Nucleus accumbens (tissue), 56 donors: ENCODE results near the gene TEX22.
A peak's percentile ranks its signal among the peaks of the same experiment; 100 is the strongest.

Experiments
- DNase-seq, 56 donors: peaks; one replicate each; lab custom pipeline; 2025; lab: John Stamatoyannopoulos, UW

The TEX22 gene

GRCh38 chr14:105397350-105397931 lies 897 bp upstream of the TEX22 start:
- no peak for DNase-seq

GRCh38 chr14:105398726-105399465 lies 558 bp downstream of the TEX22 start:
- no peak for DNase-seq

DNA sequence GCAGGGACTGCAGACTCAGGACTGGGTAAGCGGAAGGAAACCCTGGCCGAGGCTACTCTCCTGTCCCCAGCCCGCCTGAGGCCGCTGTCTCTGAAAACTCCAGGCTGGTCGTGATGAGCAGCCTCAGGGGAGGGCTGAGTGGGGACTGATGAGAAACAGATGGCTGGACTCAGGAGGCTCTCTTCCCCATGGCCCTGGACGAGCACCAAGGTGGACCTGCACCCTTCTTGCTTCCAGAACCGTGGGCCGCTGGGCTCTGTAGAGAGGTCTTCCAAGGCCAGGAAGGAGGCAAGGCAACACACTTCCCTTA lies 1.1 kb downstream of the TEX22 start:
- DNase-seq, result no peak

GRCh38 chr14:105400016-105400415 lies 1.7 kb downstream of the TEX22 start:
- no peak for DNase-seq

DNA sequence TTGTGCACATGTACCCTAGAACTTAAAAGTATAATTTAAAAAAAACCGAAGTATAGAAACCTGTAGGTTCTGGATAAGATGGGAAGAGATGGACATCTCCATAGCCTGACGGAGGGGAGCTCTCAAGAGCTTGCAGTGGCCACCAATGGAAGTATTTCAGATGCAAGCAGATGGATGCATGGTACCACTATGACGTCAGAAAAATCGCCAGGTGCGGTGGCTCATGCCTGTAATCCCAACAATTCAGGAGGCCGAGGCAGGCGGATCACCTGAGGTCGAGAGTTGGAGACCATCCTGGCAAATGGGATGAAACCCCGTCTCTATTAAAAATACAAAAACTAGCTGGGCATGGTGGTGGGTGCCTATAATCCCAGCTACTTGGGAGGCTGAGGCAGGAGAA lies 3.4 kb downstream of the TEX22 start:
- no peak for DNase-seq

DNA sequence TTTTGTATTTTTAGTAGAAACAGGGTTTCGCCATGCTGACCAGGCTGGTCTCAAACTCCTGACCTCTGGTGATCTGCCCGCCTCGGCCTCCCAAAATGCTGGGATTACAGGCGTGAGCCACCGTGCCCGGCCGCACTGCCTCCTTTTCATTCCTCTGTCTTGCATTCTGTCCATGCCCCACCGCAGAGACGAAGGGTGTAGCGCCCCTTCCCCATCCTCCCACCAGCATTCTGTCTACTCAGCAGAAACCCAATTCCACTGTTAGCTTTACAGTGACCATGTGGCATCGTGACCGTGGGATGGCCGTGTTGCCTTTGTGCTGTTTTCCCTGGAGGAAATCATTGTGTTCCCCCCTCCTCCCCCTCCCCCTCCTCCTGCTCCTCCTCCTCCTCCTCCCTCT lies 10.3 kb downstream of the TEX22 start:
- DNase-seq, result no peak

DNA sequence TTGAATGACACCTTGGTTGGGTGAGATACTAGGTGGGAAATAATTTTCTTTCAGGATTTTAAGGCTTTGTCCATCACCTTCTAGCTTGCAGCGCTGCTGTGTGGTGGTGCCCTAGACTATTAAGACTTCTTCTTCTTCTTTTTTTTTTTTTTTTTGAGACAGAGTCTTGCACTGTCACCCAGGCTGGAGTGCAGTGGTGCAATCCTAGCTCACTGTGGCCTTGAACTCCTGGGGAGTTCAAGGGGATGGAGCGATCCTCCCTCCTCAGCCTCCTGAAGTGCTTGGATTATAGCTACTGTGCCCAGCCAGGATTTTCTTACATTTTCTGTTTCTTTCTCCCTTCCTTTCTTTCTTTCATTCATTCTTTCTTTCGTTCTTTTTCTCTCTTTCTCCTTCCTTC lies 11.0 kb downstream of the TEX22 start:
- no peak for DNase-seq

DNA sequence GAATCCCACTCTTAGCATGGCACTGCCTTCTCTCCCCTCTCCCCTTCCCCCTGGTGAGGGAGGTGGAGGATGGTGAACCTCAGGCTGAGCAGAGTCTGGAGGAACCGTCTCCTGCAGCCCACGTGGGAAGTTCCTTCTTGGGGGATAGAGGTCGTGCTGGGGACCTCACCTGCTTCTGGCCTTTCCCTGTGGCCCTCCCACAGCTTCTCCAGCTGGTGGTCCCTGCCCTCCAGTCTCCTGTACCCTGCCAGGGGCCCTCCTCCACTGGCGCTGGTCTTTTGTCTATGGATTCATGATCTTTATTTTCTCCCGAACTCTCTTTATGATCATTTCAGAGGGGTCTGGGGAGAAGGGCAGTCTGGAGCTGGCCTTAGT lies 12.3 kb downstream of the TEX22 start:
- DNase-seq, result no peak

GRCh38 chr14:105411017-105411941 lies 12.9 kb downstream of the TEX22 start:
- DNase-seq, result peak in 5 of 56 donors; percentile 10 to 52 (median 24)

GRCh38 chr14:105411985-105412770 lies 13.8 kb downstream of the TEX22 start:
- no peak for DNase-seq

DNA sequence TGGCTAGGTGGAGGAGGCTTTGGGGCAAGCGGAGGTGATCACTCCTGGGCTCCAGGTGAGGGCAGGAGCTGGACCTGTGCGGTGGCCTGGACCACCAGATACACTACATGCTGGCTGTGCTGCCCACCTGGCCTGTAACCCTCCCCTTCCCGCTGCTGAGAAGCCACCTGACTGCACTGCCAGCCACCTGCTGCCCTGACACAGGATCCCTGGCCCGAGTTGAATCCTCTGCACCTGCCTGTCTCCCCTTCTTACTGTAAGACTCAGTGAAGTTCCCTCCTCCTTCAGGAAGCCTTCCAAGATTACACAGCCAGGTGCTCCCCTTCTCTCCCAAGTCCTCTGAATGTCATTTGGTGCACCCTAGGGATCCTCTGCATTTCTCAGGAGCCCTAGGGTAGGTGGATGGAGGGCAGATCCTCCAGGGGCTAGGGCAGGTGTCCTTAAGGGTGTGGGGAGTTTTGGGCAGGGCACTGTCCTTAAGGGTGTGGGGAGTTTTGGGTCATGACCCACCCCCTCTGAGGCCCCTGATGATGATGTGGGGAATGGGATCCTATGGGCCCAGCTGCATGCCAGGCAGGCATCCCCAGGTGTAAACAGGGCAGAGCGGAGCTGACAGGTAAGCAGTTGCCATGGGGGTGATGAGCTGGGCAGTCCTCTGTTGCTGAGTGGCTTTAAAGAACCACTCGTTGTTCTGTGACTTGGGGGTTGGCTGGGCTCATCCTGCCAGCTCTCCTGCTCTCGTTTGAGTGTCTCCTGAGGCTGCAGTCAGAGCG lies 14.6 kb downstream of the TEX22 start:
- DNase-seq, result no peak

DNA sequence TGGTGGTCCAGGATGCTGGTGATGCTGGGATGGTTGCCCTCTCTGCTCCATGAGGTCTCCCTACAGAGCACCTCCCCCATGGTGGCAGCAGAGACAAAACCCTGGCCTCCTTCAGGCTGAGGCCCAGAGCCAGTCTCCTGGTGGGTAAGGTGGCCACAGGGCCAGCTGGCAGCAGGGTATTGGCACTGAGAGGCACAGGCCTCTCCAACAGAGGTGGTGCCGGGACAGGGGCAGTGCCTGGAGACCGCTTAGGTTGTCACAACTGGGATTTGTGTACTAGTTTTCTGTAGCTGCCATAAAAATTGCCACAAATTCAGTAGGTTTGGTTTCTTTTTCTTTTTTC lies 15.2 kb downstream of the TEX22 start:
- peak in 24 of 56 donors; percentile 19 to 75 (median 56) for DNase-seq

DNA sequence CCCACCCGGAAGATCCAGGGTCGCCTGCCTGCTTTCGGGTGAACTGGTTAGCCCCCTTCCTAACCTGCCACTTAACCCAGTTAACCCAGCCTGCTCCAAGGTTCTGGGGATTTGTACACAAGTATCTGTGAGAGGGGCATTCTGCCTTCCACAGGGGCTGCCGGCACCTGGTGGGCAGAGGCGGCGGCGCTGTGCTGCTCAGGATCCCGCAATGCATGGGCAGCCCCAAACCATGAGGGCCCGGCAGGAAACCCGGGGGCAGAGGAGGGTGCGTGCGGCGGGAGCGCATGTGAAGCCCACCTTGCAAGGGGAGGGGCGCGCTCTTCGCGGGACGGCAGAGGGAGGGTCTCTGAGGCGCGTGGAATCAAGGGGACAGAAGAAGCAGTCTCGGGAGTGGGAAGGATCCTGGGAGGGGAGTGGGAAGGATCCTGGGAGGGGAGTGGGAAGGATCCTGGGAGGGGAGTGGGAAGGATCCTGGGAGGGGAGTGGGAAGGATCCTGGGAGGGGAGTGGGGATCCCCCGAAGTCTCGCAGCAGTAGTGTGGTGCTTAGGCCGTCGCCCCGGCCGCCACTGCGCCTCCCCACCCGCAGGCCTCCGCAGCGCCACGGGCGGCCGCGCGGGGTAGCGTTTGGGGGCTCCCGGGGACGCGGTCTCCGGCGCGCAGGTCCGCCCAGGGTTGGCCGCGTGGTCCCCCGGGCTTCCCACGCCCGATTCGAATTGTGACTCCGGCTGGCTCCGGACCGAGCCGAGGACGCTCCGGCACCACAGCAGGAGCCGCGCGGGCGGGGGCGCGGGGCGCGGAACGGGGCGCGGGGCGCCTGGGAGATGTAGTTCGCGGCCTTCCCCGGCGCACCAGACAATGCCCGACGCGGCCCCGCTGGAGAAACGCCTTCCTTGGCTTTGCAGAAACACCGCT lies 16.4 kb downstream of the TEX22 start:
- peak in 48 of 56 donors; percentile 18 to 86 (median 69) for DNase-seq

- DNase-seq, result no peak
Measured at GRCh38 chr14:105415481-105416428, 17.4 kb downstream of the TEX22 start.

DNA sequence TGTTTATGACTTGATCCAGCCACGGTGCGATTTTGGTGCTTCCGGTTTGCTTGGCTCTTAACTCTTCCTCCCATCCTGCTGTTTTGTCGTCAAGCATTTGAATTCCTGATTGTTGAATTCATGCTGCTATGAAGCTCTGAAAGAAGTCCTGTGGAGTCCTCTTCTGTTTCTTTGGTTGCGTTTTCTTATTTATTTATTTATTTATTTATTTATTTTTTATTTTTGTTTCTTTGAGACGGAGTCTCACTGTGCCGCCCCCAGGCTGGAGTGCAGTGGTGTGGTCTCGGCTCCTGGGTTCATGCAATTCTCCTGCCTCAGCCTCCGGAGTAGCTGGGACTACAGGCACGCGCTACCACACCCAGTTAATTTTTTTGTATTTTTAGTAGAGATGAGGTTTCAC lies 18.3 kb downstream of the TEX22 start:
- no peak for DNase-seq

DNA sequence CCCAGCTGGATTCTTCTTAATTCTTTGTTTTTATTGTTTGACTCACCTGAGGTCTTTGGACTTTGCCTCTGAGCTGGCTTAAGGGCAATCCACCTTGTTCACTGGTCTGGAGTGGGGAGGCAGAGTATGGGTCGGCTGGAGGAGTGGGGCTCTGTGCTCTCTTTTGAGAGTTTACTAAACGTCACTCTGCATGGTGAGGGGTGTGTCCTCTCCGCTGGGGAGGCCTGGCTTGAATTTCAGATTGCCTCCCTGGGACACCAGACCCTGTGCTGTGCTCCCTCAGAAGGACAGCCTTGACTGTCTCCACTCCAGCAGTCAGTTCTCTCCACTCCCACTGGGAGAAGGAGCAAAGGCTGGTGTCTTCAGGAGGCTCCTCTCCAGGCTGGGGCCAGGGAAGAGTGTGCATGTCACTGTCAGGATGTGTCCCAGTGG lies 19.4 kb downstream of the TEX22 start:
- DNase-seq, result no peak

- no peak for DNase-seq
Measured at GRCh38 chr14:105418269-105419194, 20.2 kb downstream of the TEX22 start.
